SHP77 (cell line): ENCODE measurements around the gene RUBCN.

Source experiments
- DNase-seq, 2 experiments: peaks; one replicate each; lab custom pipeline; 2025; lab: John Stamatoyannopoulos, UW

The RUBCN gene

GRCh38 chr3:197736491-197737318 is at the start of gene RUBCN:
TSS of gene RUBCN (minus strand) at chr3:197736904. CDS start at chr3:197736719, 185 bp downstream.
- DNase-seq: peak; percentile 55 to 87

GRCh38 chr3:197784019-197784585 is 47.4 kb upstream of the RUBCN start:
- DNase-seq: no peak

GRCh38 chr3:197782230-197782629 is 45.5 kb upstream of the RUBCN start:
- DNase-seq: no peak

GRCh38 chr3:197775317-197775716 is 38.6 kb upstream of the RUBCN start:
- no peak for DNase-seq

GRCh38 chr3:197761784-197762183 is 25.1 kb upstream of the RUBCN start:
- DNase-seq: no peak

GRCh38 chr3:197758512-197758911 is 21.8 kb upstream of the RUBCN start:
- DNase-seq: no peak

- DNase-seq: no peak
These were observed 20.0 kb upstream of the RUBCN start for GRCh38 chr3:197756704-197757103.

- DNase-seq: no peak
These were observed 16.6 kb upstream of the RUBCN start for GRCh38 chr3:197753263-197753662.

- DNase-seq: no peak
These were observed 15.4 kb upstream of the RUBCN start for GRCh38 chr3:197752107-197752506.

GRCh38 chr3:197750858-197751737 is 14.4 kb upstream of the RUBCN start:
- no peak for DNase-seq

GRCh38 chr3:197750396-197750831 is 13.7 kb upstream of the RUBCN start:
- peak; percentile 3 to 8 for DNase-seq

- DNase-seq: peak; percentile 72 to 73
These were observed 13.1 kb upstream of the RUBCN start, which contains the start of gene FYTTD1 for GRCh38 chr3:197749601-197750395. TSS of gene FYTTD1 (plus strand) at chr3:197749883. CDS start at chr3:197749972, 89 bp downstream.

- peak; percentile 17 to 36 for DNase-seq
These were observed 12.6 kb upstream of the RUBCN start for GRCh38 chr3:197749315-197749600.

GRCh38 chr3:197748597-197749314 is 12.1 kb upstream of the RUBCN start:
- DNase-seq: no peak

GRCh38 chr3:197746801-197747237 is 10.1 kb upstream of the RUBCN start:
- DNase-seq: no peak

GRCh38 chr3:197746209-197746608 is 9.5 kb upstream of the RUBCN start:
- no peak for DNase-seq

- no peak for DNase-seq
These were observed 6.1 kb upstream of the RUBCN start for GRCh38 chr3:197742787-197743186.

GRCh38 chr3:197737749-197738462 is 1.2 kb upstream of the RUBCN start:
- no peak for DNase-seq

- DNase-seq: no peak
These were observed 580 bp upstream of the RUBCN start for GRCh38 chr3:197737319-197737649.

GRCh38 chr3:197736010-197736490 is 654 bp downstream of the RUBCN start:
- no peak for DNase-seq
